ENCODE data around the gene DOHH.

DNA sequence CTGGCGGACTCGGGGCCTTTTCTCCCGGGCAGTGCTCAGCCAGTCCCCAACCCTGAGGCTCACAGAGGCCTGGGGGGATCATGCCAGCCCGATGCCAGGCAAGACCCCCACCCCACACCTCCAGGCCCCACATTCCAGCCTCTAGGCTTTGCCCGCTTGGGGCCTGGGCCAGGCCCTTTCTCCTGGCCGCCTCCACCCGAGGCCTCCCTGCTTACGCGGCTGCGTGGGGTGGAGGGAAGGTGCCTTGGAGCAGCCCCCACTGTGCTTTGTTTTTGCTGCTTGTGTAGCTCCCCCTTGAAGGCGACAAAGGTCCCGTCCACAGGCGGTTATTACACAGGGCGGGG is 58.5 kb downstream of the DOHH start:
- no peak for TF ChIP-seq POLR2AphosphoS5 (IDR thresholded peaks at IDR 0.05; ENCODE audit: low read depth, low read length)
- no peak for TF ChIP-seq POLR2A (IDR thresholded peaks at IDR 0.05; ENCODE audit: low read depth, low read length)
- TF ChIP-seq TAF1 (IDR thresholded peaks at IDR 0.05; ENCODE audit: borderline replicate concordance, low read depth, low read length): no peak

Measured in GM12892 (cell line).